D341Med (cell line): ENCODE results near the gene PRPS1.
"Not testable (repeated sequence)": the region's sequence is repeated elsewhere in the genome, so short reads cannot be mapped to it uniquely, and the experiment has no call there.

ENCODE experiments used
- DNase-seq: peaks from one replicate; pipeline ENCODE4 v3.0.0; 2012; ENCODE audit warnings: low spot score

The PRPS1 gene

DNA sequence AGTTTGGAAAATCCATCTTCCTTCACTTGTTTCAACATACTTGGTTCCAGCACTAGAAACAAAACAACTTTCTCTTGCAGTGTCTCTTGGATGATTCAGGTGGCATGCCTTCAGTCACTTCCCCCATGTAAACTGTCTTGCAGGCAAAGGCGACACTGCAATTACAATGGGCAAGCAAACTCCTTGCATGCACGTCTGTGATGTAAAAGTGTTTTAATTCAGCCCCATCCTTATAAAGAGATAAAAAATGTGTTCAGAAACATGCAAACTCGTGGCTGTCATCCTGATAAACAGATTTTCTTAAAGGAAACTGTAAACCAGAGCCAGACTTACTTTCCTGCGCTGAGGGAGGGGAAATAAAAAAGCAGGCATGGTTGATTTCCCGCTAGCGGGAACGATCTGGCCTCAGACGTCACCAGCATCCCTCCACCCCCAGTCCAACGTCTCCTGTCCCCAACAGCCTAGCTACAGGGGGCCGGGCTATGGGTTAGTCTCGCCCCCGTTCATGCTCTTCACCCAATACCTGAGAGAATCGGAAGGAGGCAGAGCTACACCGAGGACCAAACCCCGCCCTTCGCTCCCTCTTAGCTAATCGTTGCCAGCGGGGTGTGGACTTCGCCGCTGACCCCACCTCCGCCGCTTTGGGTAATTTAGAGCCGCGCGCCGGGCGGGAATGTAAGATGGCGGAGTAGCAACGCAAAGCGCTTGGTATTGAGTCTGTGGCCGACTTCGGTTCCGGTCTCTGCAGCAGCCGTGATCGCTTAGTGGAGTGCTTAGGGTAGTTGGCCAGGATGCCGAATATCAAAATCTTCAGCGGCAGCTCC lies at the start of gene PRPS1:
PRPS1 (plus strand) TSS at position 673 of the 824 bp plus-strand sequence; CDS start at position 792, 119 bp downstream.
- DNase-seq, result peak; percentile 88

DNA sequence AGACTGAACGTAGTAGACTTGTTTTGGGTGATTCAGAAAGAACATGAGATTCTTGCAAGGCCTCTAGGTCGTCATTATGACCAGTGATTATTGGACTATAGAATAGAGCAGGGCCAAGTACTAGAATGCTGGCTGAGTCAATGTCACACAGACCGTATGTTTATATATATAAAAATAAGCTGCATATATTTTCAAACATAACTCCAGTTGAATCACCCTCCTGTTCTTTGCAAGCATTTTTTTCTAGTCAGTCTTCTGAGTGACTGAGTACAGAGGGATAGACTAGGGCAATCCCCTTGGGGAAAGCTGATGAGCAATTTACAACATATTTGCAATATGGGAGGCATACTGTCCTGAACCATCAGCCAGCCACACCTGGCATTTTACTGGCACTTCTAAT lies 48.4 kb upstream of the PRPS1 start:
- DNase-seq, result no peak

DNA sequence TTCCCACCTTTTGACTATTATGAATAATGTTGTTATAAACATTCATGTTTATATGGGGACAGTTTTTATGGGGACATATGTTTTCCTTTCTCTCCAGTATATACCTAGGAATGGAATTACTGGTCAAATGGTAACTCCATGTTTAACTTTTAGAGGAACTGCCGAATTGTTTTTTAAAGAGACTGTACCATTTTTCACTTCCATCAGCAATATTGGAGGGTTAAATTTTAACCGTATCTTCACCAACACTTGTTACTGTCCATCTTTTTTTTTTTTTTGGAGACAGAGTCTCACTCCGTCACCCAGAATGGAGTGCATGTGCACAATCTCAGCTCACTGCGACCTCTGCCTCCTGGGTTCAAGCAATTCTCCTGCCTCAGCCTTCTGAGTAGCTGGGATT lies 46.4 kb upstream of the PRPS1 start:
- no peak for DNase-seq

DNA sequence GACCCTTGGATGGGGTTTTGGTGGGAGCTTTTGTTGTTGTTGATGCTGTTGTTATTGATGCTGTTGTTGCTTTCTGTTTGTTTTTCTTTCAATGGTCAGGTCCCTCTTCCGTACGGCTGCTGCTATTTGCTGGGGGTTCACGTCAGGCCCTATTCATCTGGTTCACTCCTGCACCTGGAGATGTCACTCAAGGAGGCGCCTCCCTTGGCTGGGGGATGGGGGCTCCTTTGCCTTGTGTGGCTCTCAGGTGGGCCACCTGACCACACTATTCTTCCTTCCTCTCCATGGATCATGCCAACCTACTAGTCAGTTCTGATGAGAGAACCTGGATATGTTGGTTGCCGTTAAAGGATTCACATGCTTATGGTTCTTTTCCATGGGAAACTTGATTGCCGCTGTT lies 39.1 kb upstream of the PRPS1 start:
- no peak for DNase-seq

DNA sequence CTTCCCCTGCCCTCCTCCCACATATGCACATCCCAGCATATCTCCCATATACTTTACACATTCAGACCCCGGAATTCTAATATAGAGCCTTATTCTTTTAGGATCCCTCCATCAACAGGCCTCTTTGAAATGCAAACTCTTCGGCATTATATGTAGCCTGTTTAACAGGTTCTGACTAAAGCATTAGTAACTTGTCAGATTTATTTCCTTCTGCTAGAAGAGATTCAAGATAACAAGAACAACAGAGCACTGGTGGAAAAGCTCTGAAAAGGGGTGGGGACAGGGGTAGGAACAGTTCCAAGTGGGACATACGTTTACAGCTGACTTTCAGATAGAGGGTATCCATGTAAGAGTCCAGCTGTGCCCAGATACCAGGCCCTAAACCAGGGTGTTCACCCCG lies 31.7 kb upstream of the PRPS1 start:
- no peak for DNase-seq

DNA sequence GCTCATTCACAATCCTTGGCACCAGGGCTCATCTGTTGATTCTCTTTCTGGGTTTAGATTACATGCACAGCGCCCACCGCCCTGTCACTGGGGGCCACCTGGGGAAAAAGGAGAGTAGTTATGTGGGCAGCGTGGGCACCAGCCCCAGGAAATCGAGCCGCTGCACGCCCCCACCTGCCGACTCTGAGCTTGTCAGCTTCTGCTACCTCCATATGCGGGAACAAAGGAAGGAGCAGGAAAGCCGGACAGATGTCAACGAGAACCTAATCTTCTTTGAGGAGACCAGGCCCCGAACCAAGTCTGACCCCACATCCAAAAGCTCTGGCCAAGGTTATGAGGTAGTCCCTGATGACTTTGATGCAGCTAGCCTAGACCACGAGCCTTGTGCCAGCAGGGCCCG lies 31.0 kb upstream of the PRPS1 start:
- no peak for DNase-seq

DNA sequence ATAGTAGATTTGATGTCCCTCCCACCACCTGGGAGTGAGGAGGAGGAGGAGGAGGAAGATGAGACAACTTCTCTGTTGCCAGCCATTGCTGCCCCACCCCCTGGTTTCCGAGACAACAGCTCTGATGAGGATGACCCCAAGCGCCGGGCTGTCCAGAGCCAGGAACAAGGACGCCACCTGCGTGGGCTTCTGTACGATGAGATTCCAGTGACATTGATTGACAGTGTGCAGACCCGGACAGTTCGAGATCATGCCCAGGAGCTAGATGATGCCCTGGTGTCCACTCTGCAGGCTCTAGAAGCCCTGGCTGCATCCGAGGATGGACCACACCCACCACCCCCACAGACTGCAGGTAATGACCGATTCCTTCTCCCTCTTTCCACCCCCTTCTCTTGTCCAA lies 30.5 kb upstream of the PRPS1 start:
- no peak for DNase-seq

DNA sequence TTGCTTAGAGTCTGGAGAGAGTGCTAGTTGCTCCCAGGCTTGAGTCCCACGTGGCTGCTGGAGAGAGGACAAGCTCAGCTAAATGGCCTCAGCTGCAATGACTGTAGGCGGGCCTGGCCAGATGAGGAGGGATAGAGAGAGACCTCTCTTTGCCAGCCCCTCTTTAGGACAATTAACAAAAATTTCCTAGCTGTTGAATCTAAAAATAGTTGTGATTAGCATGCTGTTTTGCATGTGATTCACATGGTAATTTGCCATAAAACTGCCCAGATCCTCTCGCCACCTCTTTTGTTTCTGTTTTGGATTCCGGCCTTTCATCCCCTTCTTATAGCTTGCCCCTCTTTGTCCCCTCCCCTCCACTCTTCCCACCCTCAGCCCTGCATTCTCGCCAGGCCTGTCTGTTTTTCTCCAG lies 28.9 kb upstream of the PRPS1 start:
- no peak for DNase-seq

DNA sequence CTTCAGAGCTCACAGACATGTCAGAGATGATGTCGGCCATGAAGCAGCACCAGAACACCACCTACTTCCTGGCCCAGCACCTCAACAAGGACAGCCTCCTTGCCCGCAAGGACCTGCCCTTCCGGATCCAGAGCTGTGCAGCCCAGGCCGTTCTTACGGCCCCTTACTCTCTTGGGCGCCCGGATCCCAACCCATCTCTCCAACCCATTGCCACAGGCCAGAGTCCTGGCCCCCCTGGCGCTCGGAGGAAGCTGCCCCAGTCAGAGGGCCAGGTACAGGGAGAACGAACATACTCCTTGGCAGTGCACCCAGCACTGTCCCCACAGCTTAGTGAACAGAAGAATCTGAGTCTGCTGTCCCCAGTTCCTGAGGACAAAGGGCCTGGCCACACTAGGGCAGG lies 27.9 kb upstream of the PRPS1 start:
- DNase-seq, result no peak

DNA sequence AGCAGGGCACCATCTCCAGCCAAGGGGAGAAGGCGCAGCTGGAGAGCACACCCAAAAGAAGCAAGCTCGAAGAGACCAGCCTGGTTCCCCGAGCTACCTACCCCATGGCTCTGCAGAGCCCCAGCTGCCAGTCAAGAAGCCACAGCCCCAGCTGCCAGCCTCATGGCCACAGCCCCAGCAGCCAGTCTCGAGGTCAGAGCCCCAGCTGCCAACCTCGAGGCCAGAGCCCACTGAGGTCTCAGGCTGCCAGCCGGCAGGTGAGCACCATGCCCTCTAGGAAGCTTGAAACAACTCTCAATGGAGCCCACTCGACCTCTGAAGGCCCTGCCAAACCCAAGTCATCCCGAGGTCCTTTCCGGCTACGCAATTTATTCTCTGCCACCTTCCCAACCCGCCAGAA lies 27.0 kb upstream of the PRPS1 start:
- DNase-seq, result no peak

DNA sequence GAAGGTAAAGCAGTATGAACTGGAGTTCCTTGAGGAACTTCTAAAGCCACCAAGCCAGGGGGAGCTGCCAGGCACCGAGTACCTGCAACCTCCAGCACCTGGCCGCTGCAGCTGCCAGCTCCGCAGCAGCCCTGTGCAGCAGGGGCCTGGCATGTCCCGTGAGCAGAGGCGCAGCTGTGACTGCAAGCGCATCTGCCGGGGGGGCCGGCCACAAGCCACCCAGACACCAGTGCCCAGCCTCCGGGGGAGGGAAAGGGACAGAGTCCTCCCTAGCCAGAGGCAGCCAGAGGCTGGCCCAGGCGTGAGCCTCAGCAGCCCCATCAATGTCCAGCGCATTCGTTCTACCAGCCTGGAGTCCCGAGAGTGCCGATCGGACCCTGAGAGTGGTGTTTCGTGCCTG lies 26.6 kb upstream of the PRPS1 start:
- no peak for DNase-seq

DNA sequence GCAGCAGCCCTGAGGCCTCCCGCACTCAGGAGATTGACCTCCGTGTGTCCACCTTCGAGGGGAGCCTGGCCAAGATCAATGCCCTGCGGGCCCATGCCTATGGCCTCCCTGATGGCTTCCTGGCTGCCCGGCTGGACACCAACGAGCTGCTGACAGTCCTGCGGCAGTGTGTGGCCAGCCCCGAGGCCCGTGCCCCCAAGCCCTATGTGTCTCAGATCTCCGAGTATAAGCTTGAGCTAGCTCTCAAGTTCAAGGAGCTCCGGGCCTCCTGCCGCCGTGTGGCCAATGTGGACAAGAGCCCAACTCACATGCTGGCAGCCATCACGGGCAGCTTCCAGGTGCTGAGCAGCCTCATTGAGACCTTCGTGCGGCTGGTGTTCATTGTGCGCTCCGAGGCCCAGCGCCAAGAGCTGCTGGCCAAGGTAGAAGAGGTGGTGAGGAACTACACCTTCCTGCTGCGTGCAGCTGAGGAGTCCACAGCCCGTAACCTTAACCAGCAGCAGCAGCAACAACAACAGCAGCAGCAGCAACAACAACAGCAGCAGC lies 25.5 kb upstream of the PRPS1 start:
- DNase-seq, result no peak

DNA sequence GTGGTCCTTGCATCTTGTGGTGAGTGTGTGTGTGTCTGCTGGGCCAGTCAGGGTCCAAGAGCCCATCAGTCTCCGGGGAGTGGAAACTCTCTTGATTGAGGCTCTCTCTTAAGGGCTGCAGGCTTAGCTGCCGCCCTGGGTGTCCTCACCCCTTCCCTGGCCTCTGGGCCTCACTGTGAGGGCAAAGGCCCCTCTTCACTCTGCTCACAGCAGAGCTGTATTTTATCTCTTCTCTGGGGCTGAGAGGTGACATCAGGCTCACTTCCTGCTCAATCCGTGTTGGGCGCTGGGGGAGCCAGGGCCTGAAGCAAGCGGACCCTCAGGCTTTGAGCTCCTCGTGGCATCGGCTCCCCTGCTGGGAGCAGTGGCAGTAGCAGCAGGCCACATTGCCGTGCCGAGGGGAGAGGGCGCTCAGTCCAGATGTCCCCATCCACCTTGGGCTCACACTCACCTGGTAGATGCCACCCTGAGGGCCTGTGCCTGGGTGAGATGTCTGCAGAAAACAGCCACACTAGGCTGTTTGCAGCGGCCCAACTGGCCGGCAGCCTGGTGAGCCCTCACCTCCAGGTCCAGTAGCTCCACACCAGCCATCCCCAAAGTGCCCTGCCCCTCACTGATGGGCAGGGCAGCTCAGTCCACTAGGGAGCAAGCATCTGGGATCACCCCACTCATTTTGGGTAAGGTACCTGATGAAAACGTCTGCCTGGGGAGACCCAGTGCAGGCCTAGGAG lies 24.7 kb upstream of the PRPS1 start:
- no peak for DNase-seq

DNA sequence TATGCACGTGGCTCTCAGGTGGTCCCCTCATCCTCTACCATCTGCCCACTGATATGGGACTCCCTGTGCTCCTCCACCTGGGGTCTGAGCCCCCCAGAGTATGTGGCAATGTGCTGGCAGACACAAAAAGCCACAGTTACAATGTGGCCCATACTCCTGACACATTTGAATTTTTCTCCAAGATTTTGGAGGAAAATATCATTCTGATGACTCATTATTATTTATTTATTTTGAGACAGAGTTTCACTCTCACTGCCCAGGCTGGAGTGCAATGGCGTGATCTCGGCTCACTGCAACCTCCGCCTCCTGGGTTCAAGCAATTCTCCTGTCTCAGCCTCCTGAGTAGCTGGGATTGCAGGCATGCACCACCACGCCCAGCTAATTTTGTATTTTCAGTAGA lies 19.2 kb upstream of the PRPS1 start:
- DNase-seq, result not testable (repeated sequence)

DNA sequence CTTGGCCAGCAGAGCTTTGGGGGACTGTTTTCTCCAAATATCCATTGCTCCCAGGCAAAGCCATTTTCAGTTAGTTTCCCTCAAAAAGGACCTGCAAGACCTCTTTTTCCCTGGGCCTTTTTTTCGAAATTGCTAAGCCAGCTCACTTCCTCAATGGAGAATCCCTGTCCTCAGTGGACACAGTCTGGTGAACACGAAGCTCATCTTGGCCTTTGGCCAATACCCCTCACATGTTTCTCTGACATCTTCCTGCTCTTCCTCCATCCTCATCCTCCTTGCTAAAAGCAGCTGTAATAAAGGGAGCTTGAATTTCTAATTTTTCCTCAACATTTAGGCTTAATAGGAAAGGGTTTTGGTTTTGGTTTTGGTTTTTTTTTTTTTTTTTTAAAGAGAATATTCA lies 17.6 kb upstream of the PRPS1 start:
- DNase-seq, result no peak

DNA sequence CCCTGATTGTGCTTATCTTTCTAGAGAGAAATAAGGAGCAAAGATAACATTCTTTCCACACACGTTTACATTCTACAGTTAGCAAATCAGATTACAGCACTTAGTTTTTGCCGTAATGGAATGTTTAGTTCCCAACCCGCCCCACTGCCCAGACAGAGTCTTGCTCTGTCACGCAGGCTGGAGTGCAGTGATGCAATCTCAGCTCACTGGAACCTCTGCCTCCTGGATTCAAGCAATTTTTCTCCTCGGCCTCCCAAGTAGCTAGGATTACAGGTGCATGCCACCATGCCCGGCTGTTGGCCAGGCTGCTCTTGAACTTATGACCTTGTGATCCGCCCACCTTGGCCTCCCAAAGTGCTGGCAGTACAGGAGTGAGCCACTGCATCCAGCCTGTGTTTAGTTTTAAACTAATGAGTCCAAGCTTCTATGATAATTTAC lies 8.4 kb upstream of the PRPS1 start:
- no peak for DNase-seq

DNA sequence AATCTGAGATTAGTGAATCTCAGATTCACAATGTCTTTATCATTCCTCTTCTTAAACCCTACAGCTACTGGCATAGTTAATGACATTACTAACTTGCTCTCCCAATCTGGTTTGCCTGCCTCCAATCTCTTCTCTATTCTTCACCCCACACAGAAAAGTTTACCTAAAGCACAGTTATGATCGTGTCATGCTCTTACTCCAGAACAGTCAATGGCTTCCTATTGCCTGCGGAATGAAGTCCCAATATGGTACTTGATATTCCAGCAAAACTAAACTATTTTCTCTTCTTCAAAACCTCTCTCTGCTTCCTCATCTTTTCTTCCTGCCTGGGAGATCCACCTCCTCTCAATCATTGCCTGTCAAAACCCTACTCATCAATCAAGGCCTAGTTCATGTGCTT lies 3.4 kb upstream of the PRPS1 start:
- DNase-seq, result no peak

DNA sequence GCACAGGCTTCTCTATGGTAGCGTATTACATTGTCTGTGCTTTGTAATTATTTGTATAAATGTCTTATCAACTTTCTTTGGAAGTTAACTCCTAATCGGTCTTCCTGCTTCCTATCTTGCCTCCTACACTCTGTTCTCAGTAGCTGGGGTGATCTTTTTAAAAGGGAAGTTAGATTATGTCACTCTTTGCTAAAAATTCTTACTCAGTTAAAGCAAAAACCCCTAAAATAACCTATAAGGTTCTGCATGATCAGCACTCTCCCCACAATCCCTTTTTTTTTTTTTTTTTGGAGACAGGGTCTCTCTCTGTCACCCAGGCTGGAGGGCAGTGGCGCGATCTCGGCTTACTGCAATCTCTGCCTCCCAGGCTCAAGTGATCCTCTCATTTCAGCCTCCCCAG lies 2.6 kb upstream of the PRPS1 start:
- no peak for DNase-seq

DNA sequence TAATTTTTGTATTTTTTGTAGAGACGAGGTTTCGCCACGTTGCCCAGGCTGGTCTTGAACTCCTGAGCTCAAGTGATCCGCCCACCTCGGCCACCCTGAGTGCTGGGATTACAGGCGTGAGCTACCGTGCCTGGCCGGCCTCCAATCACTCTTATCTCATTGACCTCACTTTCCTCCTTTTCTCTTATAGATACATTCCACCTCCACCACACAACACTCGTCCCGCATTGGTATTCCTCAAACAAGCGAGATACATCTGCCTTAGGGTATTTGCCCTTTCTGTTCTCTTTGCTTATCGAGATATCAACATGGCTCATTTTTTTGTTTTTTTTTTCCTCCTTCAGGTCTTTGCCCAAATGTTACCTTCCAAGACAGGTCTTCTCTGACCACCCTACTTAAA lies 1.8 kb upstream of the PRPS1 start:
- DNase-seq, result no peak

DNA sequence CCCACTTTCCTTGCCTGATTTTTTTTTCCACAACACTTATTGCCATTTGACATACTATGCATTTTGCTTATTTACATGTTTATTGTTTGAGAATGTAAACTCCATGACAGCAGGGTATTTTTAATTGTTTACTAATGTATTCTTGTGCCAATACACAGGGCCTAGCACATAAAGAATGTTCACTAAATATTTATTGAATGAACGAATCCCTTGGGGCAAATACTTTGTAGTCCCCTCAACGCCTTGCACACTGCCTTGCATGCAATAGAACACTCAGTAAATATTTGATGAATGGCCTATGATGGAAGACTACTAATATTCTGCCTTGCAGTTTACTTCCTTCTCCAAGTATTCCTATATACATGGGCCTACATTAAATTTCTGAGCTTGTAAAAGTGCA lies 1.4 kb upstream of the PRPS1 start:
- no peak for DNase-seq

DNA sequence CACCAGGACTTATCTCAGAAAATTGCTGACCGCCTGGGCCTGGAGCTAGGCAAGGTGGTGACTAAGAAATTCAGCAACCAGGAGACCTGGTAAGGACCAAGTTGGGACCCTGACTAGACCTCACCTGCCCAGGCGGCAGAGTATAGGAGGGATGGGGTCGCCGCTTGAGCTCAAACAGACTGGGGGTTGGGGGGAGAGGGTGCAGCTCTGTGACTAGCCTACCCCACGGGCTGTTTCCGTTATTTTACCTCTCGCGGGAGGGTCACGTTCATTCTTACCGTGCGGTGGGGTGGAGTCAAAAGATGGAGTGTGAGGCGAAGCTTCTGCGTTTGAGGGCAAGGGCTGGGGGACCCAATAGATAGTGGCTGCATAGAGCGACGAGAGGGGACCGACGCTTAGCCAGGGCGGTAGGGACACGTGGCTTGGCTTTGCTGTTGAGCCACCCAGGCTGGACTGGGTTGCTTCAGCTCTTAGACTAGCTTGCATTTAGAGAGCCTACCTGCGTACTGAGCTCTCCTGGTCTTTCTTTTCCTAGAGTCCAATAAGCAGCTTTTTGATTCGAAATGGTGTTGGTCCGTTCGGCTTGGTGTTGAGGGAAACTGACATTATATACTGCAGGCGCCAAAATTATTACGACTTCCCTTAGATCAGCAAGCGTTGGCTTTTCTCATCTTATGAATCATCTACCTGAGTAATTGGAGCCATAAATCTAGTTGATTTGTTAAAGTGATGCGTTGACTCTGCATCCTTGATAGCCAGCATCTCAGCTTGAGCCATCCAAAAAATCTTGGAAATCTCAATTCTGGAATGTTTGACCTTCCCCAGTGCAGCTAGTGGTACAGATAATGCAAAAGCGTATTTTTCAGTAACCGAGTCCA lies 591 bp downstream of the PRPS1 start:
- peak; percentile 45 for DNase-seq

DNA sequence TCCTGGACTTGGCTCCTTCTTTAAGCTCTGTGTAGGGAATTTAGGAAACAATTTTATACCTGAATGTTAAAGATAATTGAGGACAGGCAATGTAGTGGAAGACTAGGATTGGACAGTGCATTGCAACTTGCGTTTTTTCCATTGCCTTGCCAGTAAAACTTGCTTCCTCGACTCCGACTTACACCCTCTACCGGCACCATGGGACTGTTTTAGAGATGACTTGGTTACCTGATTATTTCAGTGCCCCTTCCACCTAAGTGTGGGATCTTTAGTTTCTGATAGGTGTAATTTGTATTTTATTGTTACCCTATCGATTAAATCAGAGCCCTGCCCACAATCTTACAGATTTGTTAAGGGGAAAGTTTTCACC lies 1.2 kb downstream of the PRPS1 start:
- DNase-seq, result peak; percentile 24
